NCI-H146 treated with DMSO at 0.1 percent for 48 hours (cell line): ENCODE measurements around the gene POU3F3.

Experiments
- DNase-seq: peaks from one replicate; lab custom pipeline; 2025; ENCODE audit not compliant: unreplicated experiment; lab: John Stamatoyannopoulos, UW

The POU3F3 gene

DNA sequence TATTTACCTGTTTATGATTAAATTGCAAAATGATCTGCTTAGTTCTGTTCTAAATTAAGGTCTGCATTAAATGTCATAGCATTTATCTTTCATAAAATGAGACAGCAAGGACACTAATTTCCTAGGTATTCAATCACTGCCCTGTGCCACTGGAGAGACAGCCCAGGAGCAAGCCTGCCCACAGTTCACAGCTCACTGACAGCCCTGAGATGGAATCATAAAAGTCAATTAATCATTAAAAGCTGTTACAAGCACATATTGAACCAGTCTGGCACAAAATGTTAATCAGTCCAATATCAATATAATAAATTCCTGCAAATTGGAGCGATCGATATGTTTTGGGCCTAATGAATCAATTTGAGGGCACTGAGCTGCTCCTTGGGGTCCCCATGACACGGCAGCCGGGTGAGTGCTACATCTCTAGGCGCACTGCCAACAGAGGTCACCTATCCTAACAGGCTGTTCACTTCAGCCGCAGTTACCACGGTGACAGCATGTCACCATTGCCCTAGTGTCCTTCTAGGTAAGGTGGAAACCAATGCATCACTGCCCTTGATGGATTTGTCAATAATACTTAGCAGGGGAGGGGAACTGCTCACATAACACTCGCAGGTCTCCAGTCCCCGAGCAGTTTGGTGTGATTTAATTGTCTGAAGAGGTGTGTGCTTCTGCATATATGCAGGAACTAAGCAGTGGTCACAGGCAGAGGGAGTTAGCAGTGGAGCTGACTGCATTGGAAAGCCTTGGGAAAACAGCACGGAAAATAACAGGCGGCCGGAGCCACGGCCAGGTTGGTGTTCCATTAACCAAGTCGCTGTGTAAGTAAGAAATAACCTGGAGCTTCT, 47.3 kb downstream of the POU3F3 start:
- no peak for DNase-seq

GRCh38 chr2:104902317-104902716, 48.4 kb downstream of the POU3F3 start:
- no peak for DNase-seq
